Liver (tissue), 9 donors: ENCODE data around the gene S100A13. TPM values are rescaled to one million over a fixed set of nuclear protein-coding genes. Genes with fewer than 3 reads are reported as not detected.

Experiments
- DNase-seq: peaks from one replicate; pipeline ENCODE4 v3.0.0-alpha.2; 2017; ENCODE audit warnings: low spot score
- H3K27ac ChIP-seq, 2 donors: one replicate each; pipeline ENCODE4 v1.7.0; 2013; ENCODE audit warnings: inconsistent platforms in 2 of 2, low read length in 2 of 2, control low read depth in 1 of 2, low read depth in 1 of 2, mild to moderate bottlenecking in 1 of 2
- H3K27me3 ChIP-seq, 4 donors: one replicate each; pipeline versions ENCODE4 v1.6.1 to v1.7.0; 2013; ENCODE audit warnings: low read length in 3 of 4, inconsistent platforms in 1 of 4, mild to moderate bottlenecking in 1 of 4, moderate library complexity in 1 of 4; ENCODE audit not compliant: control insufficient read depth in 4 of 4, insufficient read depth in 4 of 4
- H3K36me3 ChIP-seq, 4 donors: one replicate each; pipeline versions ENCODE4 v1.6.1 to v1.7.0; 2013; ENCODE audit warnings: low read length in 3 of 4, mild to moderate bottlenecking in 3 of 4, low read depth in 1 of 4, moderate library complexity in 1 of 4; ENCODE audit not compliant: control insufficient read depth in 4 of 4, insufficient read depth in 3 of 4
- H3K4me1 ChIP-seq, 4 donors: one replicate each; pipeline versions ENCODE4 v1.6.1 to v1.7.0; 2013; ENCODE audit warnings: low read length in 3 of 4, mild to moderate bottlenecking in 3 of 4, moderate library complexity in 1 of 4; ENCODE audit not compliant: control insufficient read depth in 4 of 4, insufficient read depth in 4 of 4
- H3K4me3 ChIP-seq, 3 donors: one replicate each; pipeline versions ENCODE4 v1.6.1 to v1.7.0; 2013; ENCODE audit warnings: low read length in 3 of 3, control low read depth in 1 of 3, low read depth in 1 of 3, mild to moderate bottlenecking in 1 of 3
- H3K9ac ChIP-seq, 2 donors: one replicate each; pipeline ENCODE4 v1.7.0; 2013; ENCODE audit warnings: low read length in 2 of 2, mild to moderate bottlenecking in 2 of 2, moderate library complexity in 2 of 2, control low read depth in 1 of 2, low read depth in 1 of 2
- H3K9me3 ChIP-seq, 4 donors: one replicate each; pipeline versions ENCODE4 v1.6.1 to v1.7.0; 2013; ENCODE audit warnings: low read length in 3 of 4; ENCODE audit not compliant: control insufficient read depth in 4 of 4
- ATF3 ChIP-seq: IDR thresholded peaks from 2 replicates; pipeline ENCODE4 v1.6.1; 2016; ENCODE audit warnings: antibody characterized with exemption
- CTCF ChIP-seq: fragments of 150-350 bp; IDR thresholded peaks from 2 replicates; pipeline ENCODE4 v1.5.1; 2017; ENCODE audit warnings: improper control_type of control experiment, low read depth, low read length; ENCODE audit not compliant: missing input control
- EGR1 ChIP-seq, 2 donors: IDR thresholded peaks; 2 replicates each; pipeline ENCODE4 v1.6.1; 2016 to 2018; ENCODE audit warnings: antibody characterized with exemption in 2 of 2, low read depth in 2 of 2
- FOXA1 ChIP-seq: IDR thresholded peaks from 2 replicates; pipeline ENCODE4 v1.6.1; 2016; ENCODE audit warnings: antibody characterized with exemption
- FOXA2 ChIP-seq: IDR thresholded peaks from 2 replicates; pipeline ENCODE4 v1.6.1; 2016; ENCODE audit warnings: antibody characterized with exemption
- GABPA ChIP-seq, 2 donors: IDR thresholded peaks in 1 of 2; conservative IDR thresholded peaks in 1 of 2; 2 replicates each; pipeline ENCODE4 v1.6.1; 2016; ENCODE audit warnings: antibody characterized with exemption in 2 of 2, mild to moderate bottlenecking in 1 of 2, moderate library complexity in 1 of 2
- HNF4A ChIP-seq, 2 donors: conservative IDR thresholded peaks; 2 replicates each; pipeline ENCODE4 v1.6.1; 2016; ENCODE audit warnings: antibody characterized with exemption in 2 of 2, mild to moderate bottlenecking in 2 of 2
- HNF4G ChIP-seq: IDR thresholded peaks from 2 replicates; pipeline ENCODE4 v1.6.1; 2016; ENCODE audit warnings: antibody characterized with exemption
- JUND ChIP-seq, 2 donors: IDR thresholded peaks; 2 replicates each; pipeline ENCODE4 v1.6.1; 2016; ENCODE audit warnings: antibody characterized with exemption in 2 of 2
- MAX ChIP-seq: IDR thresholded peaks from 2 replicates; pipeline ENCODE4 v1.6.1; 2016; ENCODE audit warnings: antibody characterized with exemption
- NR2F2 ChIP-seq: IDR thresholded peaks from 2 replicates; pipeline ENCODE4 v1.6.1; 2016; ENCODE audit warnings: antibody characterized with exemption
- RAD21 ChIP-seq, 2 donors: IDR thresholded peaks; 2 replicates each; pipeline ENCODE4 v1.6.1; 2016; ENCODE audit warnings: antibody characterized with exemption in 2 of 2, mild to moderate bottlenecking in 2 of 2
- REST ChIP-seq: IDR thresholded peaks from 2 replicates; pipeline ENCODE4 v1.6.1; 2016; ENCODE audit warnings: antibody characterized with exemption, mild to moderate bottlenecking
- RXRA ChIP-seq, 2 donors: IDR thresholded peaks; 2 replicates each; pipeline ENCODE4 v1.6.1; 2017 to 2018; ENCODE audit warnings: antibody characterized with exemption in 2 of 2, mild to moderate bottlenecking in 1 of 2
- SP1 ChIP-seq: IDR thresholded peaks from 2 replicates; pipeline ENCODE4 v1.6.1; 2018; ENCODE audit warnings: antibody characterized with exemption, mild to moderate bottlenecking
- TAF1 ChIP-seq: conservative IDR thresholded peaks from 2 replicates; pipeline ENCODE4 v1.6.1; 2016; ENCODE audit warnings: antibody characterized with exemption, mild to moderate bottlenecking
- YY1 ChIP-seq: IDR thresholded peaks from 2 replicates; pipeline ENCODE4 v1.6.1; 2016; ENCODE audit warnings: antibody characterized with exemption, mild to moderate bottlenecking
- ZBTB33 ChIP-seq: IDR thresholded peaks from 2 replicates; pipeline ENCODE4 v1.6.1; 2016; ENCODE audit warnings: antibody characterized with exemption
- WGBS: extraction: QIAGEN DNeasy Blood & Tissue Kit; methylation state at CpG from one replicate; pipeline ENCODE4 v1.1.7; 2013; 5-methylcytosine and 5-hydroxymethylcytosine counted together
- polyA plus RNA-seq, 2 donors: library from polyadenylated mRNA; stranded (reverse) in 1 of 2; unstranded in 1 of 2; fragments of 200-250 nt in 1 of 2; fragments of >200 nt in 1 of 2; fragmentation: Nextera tagmentation in 1 of 2; extraction: Ambion mirVana in 1 of 2; gene quantifications; one replicate each; pipeline versions ENCODE4 v1.2.1 to v1.2.3, GENCODE V29; 2013 to 2015
- total RNA-seq, 2 donors: library from RNA; depleted of rRNA; stranded (reverse); fragments of >200 nt; gene quantifications; one replicate each; pipeline ENCODE4 v1.2.3, GENCODE V29; 2014
- donor health status: healthy.
- donor health status: healthy.
- donor health status: healthy.
- donor health status: healthy.
- donor health status: healthy.

Gene S100A13
- 10 to 100 TPM in 1 of 2 donors, 1 to 10 TPM in 1; 5.3 to 10.8 TPM for total RNA-seq
- 10 to 100 TPM; 20.5 to 23.0 TPM for polyA plus RNA-seq

GRCh38 chr1:153626904-153627714 is at the start of gene S100A13:
TSS of gene S100A13 (minus strand) at chr1:153627505. CDS start at chr1:153626472, 1,033 bp downstream.
- H3K4me3 ChIP-seq = peak within 1 kb of the TSS; percentile 37 to 63 (median 43)
- peak; percentile 66 for DNase-seq
- no peaks in the 10 kb centered on the region for H3K9me3 ChIP-seq
- peak within 1 kb of the TSS; percentile 59 to 79 for H3K27ac ChIP-seq
- H3K4me1 ChIP-seq = peaks cover 7 to 25% (median 16%) of the 10 kb centered on the region in 4 donors
- WGBS = 7% methylated on average over 28 of the region's 28 CpGs
- H3K27me3 ChIP-seq = no peaks in the 10 kb centered on the region
- H3K36me3 ChIP-seq = no peaks in the 10 kb centered on the region
- TF ChIP-seq JUND (IDR thresholded peaks at IDR 0.05) (no peak), YY1 (no peak), FOXA2 (no peak), RAD21 (IDR thresholded peaks at IDR 0.05) (peak in 1 of 2 donors; percentile 42), FOXA1 (no peak), HNF4G (no peak), ZBTB33 (no peak), NR2F2 (peak; percentile 72), TAF1 (peak; percentile 85), HNF4A (conservative IDR thresholded peaks at IDR 0.05) (no peak), GABPA (IDR thresholded peaks at IDR 0.05 in 1 of 2, conservative IDR thresholded peaks at IDR 0.05 in 1 of 2) (no peak), CTCF (no peak), SP1 (peak; percentile 23), RXRA (IDR thresholded peaks at IDR 0.05) (no peak), EGR1 (IDR thresholded peaks at IDR 0.05; ENCODE audit: low read depth in 2 of 2) (peak; percentile 73 to 74), REST (no peak), MAX (no peak), ATF3 (no peak)
- peak within 1 kb of the TSS; percentile 50 to 91 for H3K9ac ChIP-seq
